ENCODE results near the gene SEC23A. TPM values are rescaled to one million over a fixed set of nuclear protein-coding genes. Genes with fewer than 3 reads are reported as not detected.

SEC23A gene
- polyA plus RNA-seq, 2 of the 4 experiments (the other 2 are of a cell fraction), result 96.4 to 176 TPM

DNA sequence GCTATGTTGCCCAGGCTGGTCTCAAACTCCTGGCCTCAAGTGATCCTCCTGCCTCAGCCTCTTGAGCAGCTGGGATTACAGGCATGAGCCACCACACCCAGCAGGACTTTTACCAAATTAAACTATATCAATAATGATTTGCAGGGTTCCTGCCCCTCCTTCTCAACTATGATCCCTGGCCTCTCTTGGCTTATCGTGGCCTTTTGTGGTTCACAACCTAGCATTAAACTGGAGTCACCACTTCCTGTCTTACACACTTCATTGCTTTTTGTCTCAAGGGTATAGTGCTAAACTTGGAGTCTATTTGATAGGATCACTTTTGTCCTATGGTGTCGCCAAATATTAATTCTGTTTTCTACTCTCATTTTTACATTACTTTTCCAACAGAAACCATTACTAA, 64.5 kb downstream of the SEC23A start:
- 69% methylated on average over 2 of the region's 2 CpGs for WGBS (ENCODE audit: missing lambda C conversion rate)
- TF ChIP-seq NR3C1 (IDR thresholded peaks at IDR 0.05), result no peak
- no peak for TF ChIP-seq RFX5 (IDR thresholded peaks at IDR 0.05)
- no peak for TF ChIP-seq MAZ (IDR thresholded peaks at IDR 0.05; ENCODE audit: borderline replicate concordance, low read depth, low read length)
- TF ChIP-seq JUNB (IDR thresholded peaks at IDR 0.05), result no peak
- no peak for TF ChIP-seq TFCP2L1 (CRISPR knock-in tag; IDR thresholded peaks at IDR 0.05)
- TF ChIP-seq EP300 (IDR thresholded peaks at IDR 0.05), result no peak
- no peak for TF ChIP-seq ZNF302 (CRISPR knock-in tag; IDR thresholded peaks at IDR 0.05)
- TF ChIP-seq EHF (CRISPR knock-in tag; IDR thresholded peaks at IDR 0.05), result no peak
- no peak for TF ChIP-seq SMC3 (IDR thresholded peaks at IDR 0.05)
- TF ChIP-seq CEBPB (IDR thresholded peaks at IDR 0.05), result no peak
- TF ChIP-seq FOSL2 (IDR thresholded peaks at IDR 0.05), result no peak
- TF ChIP-seq FOSL2 (CRISPR knock-in tag; IDR thresholded peaks at IDR 0.05), result no peak
- TF ChIP-seq, protein P1, sequence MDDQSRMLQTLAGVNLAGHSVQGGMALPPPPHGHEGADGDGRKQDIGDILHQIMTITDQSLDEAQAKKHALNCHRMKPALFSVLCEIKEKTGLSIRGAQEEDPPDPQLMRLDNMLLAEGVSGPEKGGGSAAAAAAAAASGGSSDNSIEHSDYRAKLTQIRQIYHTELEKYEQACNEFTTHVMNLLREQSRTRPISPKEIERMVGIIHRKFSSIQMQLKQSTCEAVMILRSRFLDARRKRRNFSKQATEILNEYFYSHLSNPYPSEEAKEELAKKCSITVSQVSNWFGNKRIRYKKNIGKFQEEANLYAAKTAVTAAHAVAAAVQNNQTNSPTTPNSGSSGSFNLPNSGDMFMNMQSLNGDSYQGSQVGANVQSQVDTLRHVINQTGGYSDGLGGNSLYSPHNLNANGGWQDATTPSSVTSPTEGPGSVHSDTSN (IDR thresholded peaks at IDR 0.05), result no peak
- no peak for TF ChIP-seq CBX2 (IDR thresholded peaks at IDR 0.05; ENCODE audit: borderline replicate concordance, low read depth)
- TF ChIP-seq ESRRA (IDR thresholded peaks at IDR 0.05; ENCODE audit: borderline replicate concordance, low read length), result no peak
- H3K4me1 ChIP-seq, result no peaks in the 10 kb centered on the region
- H3K27ac ChIP-seq, result no peak overlapping the region
- CTCF ChIA-PET, result no interaction called here
- H3K9me3 ChIP-seq, result no peaks in the 10 kb centered on the region
- no peak for DNase-seq (ENCODE audit: low read depth in 1 of 2, low spot score in 1 of 2)
- ATAC-seq, result no peak
- no peak overlapping the region for H3K4me2 ChIP-seq
- FAIRE-seq, result no peak
- no peak overlapping the region for H3K4me3 ChIP-seq
- POLR2A ChIA-PET, result no interaction called here

DNA sequence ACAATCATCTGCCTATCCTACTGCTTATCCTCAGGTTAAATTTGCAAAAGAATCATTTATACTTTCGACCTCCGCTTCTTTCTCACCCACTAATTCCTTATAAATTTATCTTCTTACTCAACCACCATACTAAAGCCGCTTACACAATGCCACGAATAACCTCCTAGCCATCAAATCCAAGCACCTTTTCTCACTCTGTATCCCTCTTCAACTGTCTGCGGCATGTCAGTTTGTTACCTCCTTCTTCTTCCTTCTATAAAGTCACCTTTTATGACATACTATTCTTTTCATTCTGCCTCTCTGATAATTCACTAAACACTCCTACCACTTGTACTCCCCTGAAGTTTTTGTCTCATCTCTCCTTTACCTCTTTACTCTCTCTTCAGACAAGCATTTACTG, 66.3 kb downstream of the SEC23A start:
- WGBS (ENCODE audit: missing lambda C conversion rate), result 91% methylated on average over 5 of the region's 5 CpGs
- FAIRE-seq (no peak), ATAC-seq (no peak), DNase-seq (ENCODE audit: low read depth in 1 of 2, low spot score in 1 of 2) (no peak)
- H3K4me1 ChIP-seq, result no peaks in the 10 kb centered on the region
- H3K4me3 ChIP-seq, result no peak overlapping the region
- POLR2A ChIA-PET, result no interaction called here
- H3K9me3 ChIP-seq, result no peaks in the 10 kb centered on the region
- H3K4me2 ChIP-seq, result no peak overlapping the region
- no peak overlapping the region for H3K27ac ChIP-seq
- no peak for TF ChIP-seq FOSB (CRISPR knock-in tag; IDR thresholded peaks at IDR 0.05)
- no peak for TF ChIP-seq ZC3H11A (IDR thresholded peaks at IDR 0.05)
- no peak for TF ChIP-seq RCOR1 (IDR thresholded peaks at IDR 0.05; ENCODE audit: low read depth, low read length)
- TF ChIP-seq, protein P2, sequence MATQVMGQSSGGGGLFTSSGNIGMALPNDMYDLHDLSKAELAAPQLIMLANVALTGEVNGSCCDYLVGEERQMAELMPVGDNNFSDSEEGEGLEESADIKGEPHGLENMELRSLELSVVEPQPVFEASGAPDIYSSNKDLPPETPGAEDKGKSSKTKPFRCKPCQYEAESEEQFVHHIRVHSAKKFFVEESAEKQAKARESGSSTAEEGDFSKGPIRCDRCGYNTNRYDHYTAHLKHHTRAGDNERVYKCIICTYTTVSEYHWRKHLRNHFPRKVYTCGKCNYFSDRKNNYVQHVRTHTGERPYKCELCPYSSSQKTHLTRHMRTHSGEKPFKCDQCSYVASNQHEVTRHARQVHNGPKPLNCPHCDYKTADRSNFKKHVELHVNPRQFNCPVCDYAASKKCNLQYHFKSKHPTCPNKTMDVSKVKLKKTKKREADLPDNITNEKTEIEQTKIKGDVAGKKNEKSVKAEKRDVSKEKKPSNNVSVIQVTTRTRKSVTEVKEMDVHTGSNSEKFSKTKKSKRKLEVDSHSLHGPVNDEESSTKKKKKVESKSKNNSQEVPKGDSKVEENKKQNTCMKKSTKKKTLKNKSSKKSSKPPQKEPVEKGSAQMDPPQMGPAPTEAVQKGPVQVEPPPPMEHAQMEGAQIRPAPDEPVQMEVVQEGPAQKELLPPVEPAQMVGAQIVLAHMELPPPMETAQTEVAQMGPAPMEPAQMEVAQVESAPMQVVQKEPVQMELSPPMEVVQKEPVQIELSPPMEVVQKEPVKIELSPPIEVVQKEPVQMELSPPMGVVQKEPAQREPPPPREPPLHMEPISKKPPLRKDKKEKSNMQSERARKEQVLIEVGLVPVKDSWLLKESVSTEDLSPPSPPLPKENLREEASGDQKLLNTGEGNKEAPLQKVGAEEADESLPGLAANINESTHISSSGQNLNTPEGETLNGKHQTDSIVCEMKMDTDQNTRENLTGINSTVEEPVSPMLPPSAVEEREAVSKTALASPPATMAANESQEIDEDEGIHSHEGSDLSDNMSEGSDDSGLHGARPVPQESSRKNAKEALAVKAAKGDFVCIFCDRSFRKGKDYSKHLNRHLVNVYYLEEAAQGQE (IDR thresholded peaks at IDR 0.05), result no peak
- TF ChIP-seq CEBPB (IDR thresholded peaks at IDR 0.05), result no peak
- TF ChIP-seq SREBF2 (IDR thresholded peaks at IDR 0.05), result no peak
- TF ChIP-seq, protein P3, sequence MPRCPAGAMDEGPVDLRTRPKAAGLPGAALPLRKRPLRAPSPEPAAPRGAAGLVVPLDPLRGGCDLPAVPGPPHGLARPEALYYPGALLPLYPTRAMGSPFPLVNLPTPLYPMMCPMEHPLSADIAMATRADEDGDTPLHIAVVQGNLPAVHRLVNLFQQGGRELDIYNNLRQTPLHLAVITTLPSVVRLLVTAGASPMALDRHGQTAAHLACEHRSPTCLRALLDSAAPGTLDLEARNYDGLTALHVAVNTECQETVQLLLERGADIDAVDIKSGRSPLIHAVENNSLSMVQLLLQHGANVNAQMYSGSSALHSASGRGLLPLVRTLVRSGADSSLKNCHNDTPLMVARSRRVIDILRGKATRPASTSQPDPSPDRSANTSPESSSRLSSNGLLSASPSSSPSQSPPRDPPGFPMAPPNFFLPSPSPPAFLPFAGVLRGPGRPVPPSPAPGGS (IDR thresholded peaks at IDR 0.05), result no peak
- TF ChIP-seq, protein P4, sequence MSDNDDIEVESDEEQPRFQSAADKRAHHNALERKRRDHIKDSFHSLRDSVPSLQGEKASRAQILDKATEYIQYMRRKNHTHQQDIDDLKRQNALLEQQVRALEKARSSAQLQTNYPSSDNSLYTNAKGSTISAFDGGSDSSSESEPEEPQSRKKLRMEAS (IDR thresholded peaks at IDR 0.05), result no peak
- TF ChIP-seq, protein P1 (IDR thresholded peaks at IDR 0.05), result no peak
- no peak for TF ChIP-seq POLR2A (IDR thresholded peaks at IDR 0.05; ENCODE audit: low read length)
- no peak for TF ChIP-seq GATA3 (IDR thresholded peaks at IDR 0.05; ENCODE audit: borderline replicate concordance)
- TF ChIP-seq RARB (CRISPR knock-in tag; IDR thresholded peaks at IDR 0.05), result no peak
- CTCF ChIA-PET, result no interaction called here

All from A549 (cell line).